ENCODE measurements around the gene APOL5. TPM values are rescaled to one million over a fixed set of nuclear protein-coding genes. Genes with fewer than 3 reads are reported as not detected.

The APOL5 gene
- polyA plus RNA-seq, 1 of the 3 experiments (the other 2 are of a cell fraction) = not detected

DNA sequence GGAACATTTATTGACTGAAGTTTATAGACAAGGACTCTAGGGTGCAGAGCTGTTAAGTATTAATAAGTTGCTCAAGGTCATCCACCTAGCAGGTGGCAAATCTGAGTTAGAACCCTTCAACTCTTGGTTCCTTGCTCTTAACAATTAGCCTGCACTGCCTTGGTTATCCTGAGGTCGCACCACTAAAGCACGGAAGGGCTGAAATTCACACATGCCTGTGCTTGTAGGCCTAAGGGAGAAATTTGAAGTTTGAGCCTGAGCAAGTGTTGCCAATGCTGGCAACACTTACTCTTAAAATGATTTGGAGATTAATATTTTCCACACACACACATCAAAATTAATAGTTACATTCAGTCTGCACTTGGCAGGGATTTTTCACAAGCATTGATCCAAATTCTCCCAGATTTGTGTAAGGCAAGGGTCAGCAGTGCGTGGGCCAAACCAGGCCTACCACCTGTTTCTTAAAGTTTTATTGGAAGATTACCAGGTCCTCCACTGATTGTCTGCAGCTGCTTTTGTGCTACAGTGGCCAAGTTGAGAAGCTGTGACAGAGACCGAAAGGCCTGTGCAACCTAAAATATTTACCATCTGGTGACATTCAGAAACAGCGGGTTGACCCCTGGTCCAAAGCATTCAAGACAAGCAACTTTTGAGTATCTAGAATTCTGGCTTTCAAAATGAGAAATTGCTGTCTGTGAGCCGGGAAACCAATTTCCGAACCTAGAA is 16.3 kb downstream of the APOL5 start:
- ChIA-PET CTCF (interaction anchor here (1.8 kb wide), 1 partner anchor 12 kb away, joined by 6 read pairs; no protein-coding TSS in a partner anchor), POLR2A (no interaction called here)
- TF ChIP-seq TEAD4 (IDR thresholded peaks at IDR 0.05; ENCODE audit: borderline replicate concordance, insufficient read depth) = no peak
- no peak for TF ChIP-seq RXRA (IDR thresholded peaks at IDR 0.05; ENCODE audit: borderline replicate concordance, low read depth)
- TF ChIP-seq PBX3 (IDR thresholded peaks at IDR 0.05) = no peak
- TF ChIP-seq MAX (IDR thresholded peaks at IDR 0.05; ENCODE audit: low read depth) = no peak
- no peak for TF ChIP-seq EP300 (IDR thresholded peaks at IDR 0.05; ENCODE audit: borderline replicate concordance in 1 of 2, low read depth in 1 of 2, low read length in 1 of 2)
- no peak for TF ChIP-seq POLR2AphosphoS5 (IDR thresholded peaks at IDR 0.05; ENCODE audit: low read depth, low read length)
- TF ChIP-seq RAD21 (IDR thresholded peaks at IDR 0.05; ENCODE audit: low read length) = no peak
- TF ChIP-seq GABPA (IDR thresholded peaks at IDR 0.05; ENCODE audit: low read depth) = no peak
- no peak for TF ChIP-seq ZBTB33 (IDR thresholded peaks at IDR 0.05; ENCODE audit: borderline replicate concordance, low read depth)
- no peak for TF ChIP-seq MEF2A (IDR thresholded peaks at IDR 0.05; ENCODE audit: borderline replicate concordance, low read depth)
- no peak for TF ChIP-seq MXI1 (IDR thresholded peaks at IDR 0.05; ENCODE audit: low read depth, low read length)
- no peaks in the 10 kb centered on the region for H3K79me2 ChIP-seq (ENCODE audit: insufficient read depth)
- DNase-seq = no peak
- H4K20me1 ChIP-seq (ENCODE audit: insufficient read depth) = no peaks in the 10 kb centered on the region
- peaks cover 12 to 27% of the 10 kb centered on the region in 2 experiments for H3K36me3 ChIP-seq (replicated peaks in 1 of 2; ENCODE audit: control insufficient read depth in 1 of 2, insufficient read depth in 2 of 2, low read length in 1 of 2)
- no peak overlapping the region for H3K9ac ChIP-seq
- 83% methylated on average over 7 of the region's 7 CpGs for WGBS (ENCODE audit: low lambda C conversion rate)
- H3K4me1 ChIP-seq (ENCODE audit: control insufficient read depth in 1 of 2, insufficient read depth in 2 of 2, low read depth in 1 of 2, low read length in 1 of 2) = peaks cover 0 to 2% of the 10 kb centered on the region in 2 experiments; a peak in 1 of 4 replicates
- no peaks in the 10 kb centered on the region for H3K27me3 ChIP-seq (ENCODE audit: insufficient read depth)
- H3F3A ChIP-seq (replicated peaks; ENCODE audit: insufficient read depth) = peaks cover 6% of the 10 kb centered on the region
- H3K9me2 ChIP-seq = no peaks in the 10 kb centered on the region
- no peak overlapping the region for H2AFZ ChIP-seq (ENCODE audit: low read depth)
- no peak overlapping the region for H3K4me2 ChIP-seq
- no peak overlapping the region for H3K4me3 ChIP-seq (ENCODE audit: low read depth in 2 of 2, low read length in 1 of 2)
- H3K9me3 ChIP-seq = no peaks in the 10 kb centered on the region
- H3K27ac ChIP-seq (ENCODE audit: low read depth in 2 of 2, low read length in 1 of 2) = no peak overlapping the region

- Histone ChIP-seq H2AFZ (ENCODE audit: low read depth) (no peak overlapping the region), H3K9ac (no peak overlapping the region), H4K20me1 (ENCODE audit: insufficient read depth) (no peaks in the 10 kb centered on the region), H3K4me3 (ENCODE audit: low read depth in 2 of 2, low read length in 1 of 2) (no peak overlapping the region), H3K9me2 (no peaks in the 10 kb centered on the region), H3K36me3 (replicated peaks in 1 of 2; ENCODE audit: control insufficient read depth in 1 of 2, insufficient read depth in 2 of 2, low read length in 1 of 2) (peaks cover 16 to 28% of the 10 kb centered on the region in 2 experiments), H3K4me1 (ENCODE audit: control insufficient read depth in 1 of 2, insufficient read depth in 2 of 2, low read depth in 1 of 2, low read length in 1 of 2) (peaks cover 0 to 2% of the 10 kb centered on the region in 2 experiments; a peak in 1 of 4 replicates), H3K9me3 (no peaks in the 10 kb centered on the region), H3K27me3 (ENCODE audit: insufficient read depth) (no peaks in the 10 kb centered on the region), H3K79me2 (ENCODE audit: insufficient read depth) (no peaks in the 10 kb centered on the region), H3K27ac (ENCODE audit: low read depth in 2 of 2, low read length in 1 of 2) (no peak overlapping the region), H3F3A (replicated peaks; ENCODE audit: insufficient read depth) (peaks cover 6% of the 10 kb centered on the region), H3K4me2 (no peak overlapping the region)
- TF ChIP-seq RCOR1 (IDR thresholded peaks at IDR 0.05; ENCODE audit: low read length) = no peak
- ChIA-PET CTCF (interaction anchor here (1.8 kb wide), 1 partner anchor 13 kb away, joined by 6 read pairs; no protein-coding TSS in a partner anchor), POLR2A (no interaction called here)
- DNase-seq = no peak
- WGBS (ENCODE audit: low lambda C conversion rate) = 90% methylated on average over 7 of the region's 7 CpGs
These were observed 16.8 kb downstream of the APOL5 start for GRCh38 chr22:35734517-35734827.
